Chondrocyte (in vitro differentiated cells): ENCODE data around the gene DENND4B. TPM values are rescaled to one million over a fixed set of nuclear protein-coding genes. Genes with fewer than 3 reads are reported as not detected.
A peak's percentile ranks its signal among the peaks of the same experiment; 100 is the strongest.
"Not testable (repeated sequence)": the region's sequence is repeated elsewhere in the genome, so short reads cannot be mapped to it uniquely, and the experiment has no call there.

Experiments
- DNase-seq: peaks from one replicate; pipeline ENCODE4 v3.0.0; 2021; ENCODE audit warnings: mixed read lengths, low spot score
- H3K27ac Mint-ChIP-seq: one replicate; pipeline ENCODE4 v1.8.0; 2021; ENCODE audit warnings: mild to moderate bottlenecking, moderate library complexity, mixed read lengths; ENCODE audit not compliant: unreplicated experiment
- H3K27me3 Mint-ChIP-seq: 2 replicates; pipeline ENCODE4 v1.8.0; 2021; ENCODE audit warnings: low read depth, mixed read lengths
- H3K36me3 Mint-ChIP-seq: 2 replicates; pipeline ENCODE4 v1.8.0; 2021; ENCODE audit warnings: low read depth, mixed read lengths
- H3K4me1 Mint-ChIP-seq: 2 replicates; pipeline ENCODE4 v1.8.0; 2021; ENCODE audit warnings: low read depth, mild to moderate bottlenecking, mixed read lengths
- H3K4me3 Mint-ChIP-seq: one replicate; pipeline ENCODE4 v1.8.0; 2021; ENCODE audit warnings: mild to moderate bottlenecking, moderate library complexity, mixed read lengths; ENCODE audit not compliant: unreplicated experiment
- H3K9me3 Mint-ChIP-seq: 2 replicates; pipeline ENCODE4 v1.8.0; 2021; ENCODE audit warnings: low read depth, mixed read lengths
- CTCF ChIP-seq: fragments of 200-600 bp; sonication (generic); IDR thresholded peaks from 2 replicates; pipeline ENCODE4 v1.5.0; 2021; ENCODE audit warnings: antibody characterized with exemption, mild to moderate bottlenecking, moderate library complexity
- total RNA-seq: library from RNA; stranded (reverse); gene quantifications from 3 replicates; pipeline ENCODE4 v1.2.1, GENCODE V29; 2021

DENND4B gene
- total RNA-seq, 1 donor from 2014 or later = 36.7 TPM

- H3K27me3 Mint-ChIP-seq = no peaks in the 10 kb centered on the region
- peaks cover 3% of the 10 kb centered on the region for H3K36me3 Mint-ChIP-seq
- no peak for TF ChIP-seq CTCF
- H3K4me3 Mint-ChIP-seq = no peak overlapping the region
- H3K27ac Mint-ChIP-seq = peak overlapping the region; percentile 12
- peaks cover 33% of the 10 kb centered on the region for H3K4me1 Mint-ChIP-seq
- no peak for DNase-seq
- H3K9me3 Mint-ChIP-seq = no peaks in the 10 kb centered on the region
These were observed 38.4 kb downstream of the DENND4B start for GRCh38 chr1:153908071-153908470.

- no peak for DNase-seq
- Mint-ChIP-seq H3K9me3 (no peaks in the 10 kb centered on the region), H3K4me3 (no peak overlapping the region), H3K27ac (no peak overlapping the region), H3K4me1 (peaks cover 32% of the 10 kb centered on the region), H3K27me3 (no peaks in the 10 kb centered on the region), H3K36me3 (peaks cover 3% of the 10 kb centered on the region)
- TF ChIP-seq CTCF = no peak
These were observed 39.4 kb downstream of the DENND4B start for GRCh38 chr1:153907134-153907533.

- no peaks in the 10 kb centered on the region for H3K9me3 Mint-ChIP-seq
These were observed 40.1 kb downstream of the DENND4B start for GRCh38 chr1:153906396-153906795.

GRCh38 chr1:153905908-153906307 lies 40.6 kb downstream of the DENND4B start:
- Mint-ChIP-seq H3K27ac (peak overlapping the region; percentile 91), H3K4me1 (peaks cover 27% of the 10 kb centered on the region)
- not testable (repeated sequence) for H3K9me3 Mint-ChIP-seq, DNase-seq, H3K4me3 Mint-ChIP-seq, H3K36me3 Mint-ChIP-seq, H3K27me3 Mint-ChIP-seq

More at GRCh38 chr1:153906396-153906795, 40.1 kb downstream of the DENND4B start:
- Mint-ChIP-seq H3K36me3 (peaks cover 3% of the 10 kb centered on the region), H3K27ac (peak overlapping the region; percentile 91), H3K4me3 (no peak overlapping the region), H3K27me3 (no peaks in the 10 kb centered on the region), H3K4me1 (peaks cover 30% of the 10 kb centered on the region)
- DNase-seq = no peak
- TF ChIP-seq CTCF = no peak

GRCh38 chr1:153903841-153904455 lies 42.6 kb downstream of the DENND4B start:
- Mint-ChIP-seq H3K27ac (peak overlapping the region; percentile 91), H3K4me3 (no peak overlapping the region), H3K27me3 (no peaks in the 10 kb centered on the region), H3K4me1 (peaks cover 27% of the 10 kb centered on the region), H3K36me3 (peaks cover 5% of the 10 kb centered on the region), H3K9me3 (no peaks in the 10 kb centered on the region)
- DNase-seq = no peak
- no peak for TF ChIP-seq CTCF

- TF ChIP-seq CTCF = no peak
- Mint-ChIP-seq H3K36me3 (peaks cover 2% of the 10 kb centered on the region), H3K27me3 (no peaks in the 10 kb centered on the region), H3K4me1 (peaks cover 14% of the 10 kb centered on the region), H3K4me3 (no peak overlapping the region), H3K27ac (no peak overlapping the region), H3K9me3 (no peaks in the 10 kb centered on the region)
- no peak for DNase-seq
These were observed 47.0 kb downstream of the DENND4B start for GRCh38 chr1:153899509-153899908.

- H3K4me1 Mint-ChIP-seq, H3K27ac Mint-ChIP-seq, H3K9me3 Mint-ChIP-seq, H3K27me3 Mint-ChIP-seq, H3K4me3 Mint-ChIP-seq, DNase-seq, H3K36me3 Mint-ChIP-seq: not testable (repeated sequence)
These were observed 50.7 kb downstream of the DENND4B start for GRCh38 chr1:153895866-153896265.

- H3K27ac Mint-ChIP-seq, H3K4me3 Mint-ChIP-seq, H3K9me3 Mint-ChIP-seq, DNase-seq, H3K36me3 Mint-ChIP-seq, H3K27me3 Mint-ChIP-seq: not testable (repeated sequence)
- H3K4me1 Mint-ChIP-seq = peaks cover 15% of the 10 kb centered on the region
These were observed 55.5 kb downstream of the DENND4B start for GRCh38 chr1:153891042-153891441.
